HepG2 (cell line): Measurements from ENCODE around the gene STH. TPM values are rescaled to one million over a fixed set of nuclear protein-coding genes. Genes with fewer than 3 reads are reported as not detected.
A peak's percentile ranks its signal among the peaks of the same experiment; 100 is the strongest.

Source experiments
- ARNT ChIP-seq: fragments of 450-650 bp; IDR thresholded peaks from 2 replicates; pipeline ENCODE4 v1.6.1; 2017
- CC2D1A ChIP-seq: sonication (generic); formaldehyde crosslinking; IDR thresholded peaks from 2 replicates; pipeline ENCODE4 v1.8.1; 2023; ENCODE audit warnings: mild to moderate bottlenecking, missing genetic modification reagents
- ELK4 ChIP-seq: sonication (generic); formaldehyde crosslinking; IDR thresholded peaks from 2 replicates; pipeline ENCODE4 v1.9.0; 2021; ENCODE audit warnings: missing genetic modification reagents, borderline replicate concordance
- FOXP1 ChIP-seq, 2 experiments: fragments of 450-650 bp in 1 of 2; IDR thresholded peaks; 2 replicates each; pipeline ENCODE4 v1.6.1; 2017 to 2018; ENCODE audit warnings: antibody characterized with exemption in 1 of 2
- HNF4G ChIP-seq, 2 experiments: sonication (generic) in 1 of 2; formaldehyde crosslinking in 1 of 2; IDR thresholded peaks; 2 replicates each; pipeline versions ENCODE4 v1.4.0 to v1.6.1; 2011 to 2020; ENCODE audit warnings: borderline replicate concordance in 2 of 2, low read depth in 2 of 2, mild to moderate bottlenecking in 2 of 2, low read length in 1 of 2, missing genetic modification reagents in 1 of 2, moderate library complexity in 1 of 2
- HNRNPL ChIP-seq: fragments of 200-400 bp; formaldehyde crosslinking; IDR thresholded peaks from 2 replicates; pipeline ENCODE4 v1.6.1; 2017; ENCODE audit warnings: mild to moderate bottlenecking, low read depth, low read length
- KAT2B ChIP-seq: fragments of 150-350 bp; IDR thresholded peaks from 2 replicates; pipeline ENCODE4 v1.6.1; 2014; ENCODE audit warnings: low read depth, low read length, borderline replicate concordance
- MED13 ChIP-seq: sonication (generic); formaldehyde crosslinking; IDR thresholded peaks from 2 replicates; pipeline ENCODE4 v1.5.0; 2020; ENCODE audit warnings: missing genetic modification reagents
- MXD1 ChIP-seq: sonication (generic); formaldehyde crosslinking; IDR thresholded peaks from 2 replicates; pipeline ENCODE4 v1.4.0; 2020; ENCODE audit warnings: mild to moderate bottlenecking, missing genetic modification reagents
- MXD3 ChIP-seq: IDR thresholded peaks from 2 replicates; pipeline ENCODE4 v1.6.1; 2016; ENCODE audit warnings: mild to moderate bottlenecking, missing biosample characterization, missing genetic modification reagents
- MXI1 ChIP-seq: IDR thresholded peaks from 3 replicates; pipeline ENCODE4 v1.6.1; 2012; ENCODE audit warnings: low read depth, low read length, inconsistent platforms, borderline replicate concordance
- NPAS2 ChIP-seq: sonication (generic); formaldehyde crosslinking; IDR thresholded peaks from 2 replicates; pipeline ENCODE4 v1.8.0; 2022; ENCODE audit warnings: mild to moderate bottlenecking, missing genetic modification reagents, borderline replicate concordance
- TCF12 ChIP-seq, 2 experiments: fragments of 450-650 bp in 1 of 2; sonication (generic) in 1 of 2; formaldehyde crosslinking in 1 of 2; IDR thresholded peaks; 2 replicates each; pipeline versions ENCODE4 v1.6.1 to v1.8.0; 2017 to 2022; ENCODE audit warnings: antibody characterized with exemption in 1 of 2, mild to moderate bottlenecking in 1 of 2, missing genetic modification reagents in 1 of 2, moderate library complexity in 1 of 2
- ZBTB10 ChIP-seq: sonication (generic); formaldehyde crosslinking; IDR thresholded peaks from 2 replicates; pipeline ENCODE4 v1.4.0; 2020; ENCODE audit warnings: missing genetic modification reagents, borderline replicate concordance
- ZNF260 ChIP-seq: sonication (generic); formaldehyde crosslinking; IDR thresholded peaks from 2 replicates; pipeline ENCODE4 v1.4.0; 2020; ENCODE audit warnings: missing genetic modification reagents, low read depth, mild to moderate bottlenecking, borderline replicate concordance
- ZNF878 ChIP-seq: sonication (generic); formaldehyde crosslinking; IDR thresholded peaks from 2 replicates; pipeline ENCODE4 v1.8.1; 2023; ENCODE audit warnings: mild to moderate bottlenecking, missing genetic modification reagents, moderate library complexity
- ZUFSP ChIP-seq: sonication (generic); formaldehyde crosslinking; IDR thresholded peaks from 2 replicates; pipeline ENCODE4 v1.9.0; 2021; ENCODE audit warnings: missing genetic modification reagents, mild to moderate bottlenecking, borderline replicate concordance
- polyA plus RNA-seq, 8 experiments: library from polyadenylated mRNA; depleted of rRNA in 3 of 8; stranded (reverse) in 7 of 8; unstranded in 1 of 8; fragments of >200 nt; fragmentation: Illumina TruSeq in 4 of 8; extraction: Trizol in 4 of 8; gene quantifications; 2 replicates each; pipeline versions ENCODE4 v1.2.1 to v1.2.3, GENCODE V29; 2011 to 2016; ENCODE audit warnings: low read depth in 4 of 8, missing spikeins in 1 of 8, mixed read lengths in 1 of 8; ENCODE audit not compliant: insufficient read depth in 1 of 8
- total RNA-seq, 5 experiments: library from RNA; depleted of rRNA; stranded (reverse); fragments of >200 nt; fragmentation: Illumina TruSeq; extraction: Trizol; gene quantifications; 2 replicates each; pipeline ENCODE4 v1.2.3, GENCODE V29; 2016; ENCODE audit warnings: low read depth in 1 of 5
- TF ChIP-seq, protein P1 (sequence below): sonication (generic); formaldehyde crosslinking; IDR thresholded peaks from 2 replicates; pipeline ENCODE4 v1.8.1; 2022; ENCODE audit warnings: mild to moderate bottlenecking, missing genetic modification reagents
- TF ChIP-seq, protein P2 (sequence below): IDR thresholded peaks from 2 replicates; pipeline ENCODE4 v1.6.1; 2016

The STH gene
- total and polyA plus RNA-seq, 2 of the 13 experiments (the other 11 are each of a cell fraction or from before 2014, with no cell fraction given), result not detected

DNA sequence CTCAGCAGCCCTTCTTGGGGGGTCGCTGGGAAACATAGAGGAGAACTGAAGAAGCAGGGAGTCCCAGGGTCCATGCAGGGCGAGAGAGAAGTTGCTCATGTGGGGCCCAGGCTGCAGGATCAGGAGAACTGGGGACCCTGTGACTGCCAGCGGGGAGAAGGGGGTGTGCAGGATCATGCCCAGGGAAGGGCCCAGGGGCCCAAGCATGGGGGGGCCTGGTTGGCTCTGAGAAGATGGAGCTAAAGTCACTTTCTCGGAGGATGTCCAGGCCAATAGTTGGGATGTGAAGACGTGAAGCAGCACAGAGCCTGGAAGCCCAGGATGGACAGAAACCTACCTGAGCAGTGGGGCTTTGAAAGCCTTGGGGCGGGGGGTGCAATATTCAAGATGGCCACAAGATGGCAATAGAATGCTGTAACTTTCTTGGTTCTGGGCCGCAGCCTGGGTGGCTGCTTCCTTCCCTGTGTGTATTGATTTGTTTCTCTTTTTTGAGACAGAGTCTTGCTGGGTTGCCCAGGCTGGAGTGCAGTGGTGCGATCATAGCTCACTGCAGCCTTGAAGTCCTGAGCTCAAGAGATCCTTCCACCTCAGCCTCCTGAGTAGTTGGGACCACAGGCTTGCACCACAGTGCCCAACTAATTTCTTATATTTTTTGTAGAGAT, 3.4 kb downstream of the STH start (continued):
- TF ChIP-seq, protein P1, sequence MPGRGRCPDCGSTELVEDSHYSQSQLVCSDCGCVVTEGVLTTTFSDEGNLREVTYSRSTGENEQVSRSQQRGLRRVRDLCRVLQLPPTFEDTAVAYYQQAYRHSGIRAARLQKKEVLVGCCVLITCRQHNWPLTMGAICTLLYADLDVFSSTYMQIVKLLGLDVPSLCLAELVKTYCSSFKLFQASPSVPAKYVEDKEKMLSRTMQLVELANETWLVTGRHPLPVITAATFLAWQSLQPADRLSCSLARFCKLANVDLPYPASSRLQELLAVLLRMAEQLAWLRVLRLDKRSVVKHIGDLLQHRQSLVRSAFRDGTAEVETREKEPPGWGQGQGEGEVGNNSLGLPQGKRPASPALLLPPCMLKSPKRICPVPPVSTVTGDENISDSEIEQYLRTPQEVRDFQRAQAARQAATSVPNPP (CRISPR knock-in tag), result no peak
- TF ChIP-seq CC2D1A (CRISPR knock-in tag) (no peak), HNRNPL (0 out of 2 replicates have a peak, but pooled peaks have one; percentile 27), ZNF878 (CRISPR knock-in tag) (no peak), FOXP1 (IDR thresholded peaks at IDR 0.05) (no peak), FOXP1 (CRISPR knock-in tag; IDR thresholded peaks at IDR 0.05) (peak; percentile 28; the same call in 1 of the 2 replicates), ARNT (no peak), KAT2B (0 out of 2 replicates have a peak, but pooled peaks have one; percentile 35), MXD3 (CRISPR knock-in tag) (no peak; the same call in 1 of the 2 replicates), MED13 (CRISPR knock-in tag) (no peak), ZUFSP (peak; percentile 92; the same call in 1 of the 2 replicates), HNF4G (IDR thresholded peaks at IDR 0.05; ENCODE audit: borderline replicate concordance, low read depth, low read length) (no peak; the same call in 1 of the 2 replicates), HNF4G (CRISPR knock-in tag; IDR thresholded peaks at IDR 0.05; ENCODE audit: borderline replicate concordance, low read depth) (no peak), ELK4 (no peak), NPAS2 (CRISPR knock-in tag) (no peak), MXI1 (0 out of 3 replicates have a peak, but pooled peaks have one; percentile 7), ZNF260 (CRISPR knock-in tag) (no peak), ZBTB10 (no peak), MXD1 (peak; percentile 75), TCF12 (IDR thresholded peaks at IDR 0.05) (no peak), TCF12 (CRISPR knock-in tag; IDR thresholded peaks at IDR 0.05) (peak; percentile 39; the same call in 1 of the 2 replicates)
- TF ChIP-seq, protein P2, sequence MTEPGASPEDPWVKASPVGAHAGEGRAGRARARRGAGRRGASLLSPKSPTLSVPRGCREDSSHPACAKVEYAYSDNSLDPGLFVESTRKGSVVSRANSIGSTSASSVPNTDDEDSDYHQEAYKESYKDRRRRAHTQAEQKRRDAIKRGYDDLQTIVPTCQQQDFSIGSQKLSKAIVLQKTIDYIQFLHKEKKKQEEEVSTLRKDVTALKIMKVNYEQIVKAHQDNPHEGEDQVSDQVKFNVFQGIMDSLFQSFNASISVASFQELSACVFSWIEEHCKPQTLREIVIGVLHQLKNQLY (CRISPR knock-in tag), result no peak
